ENCODE measurements around the gene SNRNP48.

DNA sequence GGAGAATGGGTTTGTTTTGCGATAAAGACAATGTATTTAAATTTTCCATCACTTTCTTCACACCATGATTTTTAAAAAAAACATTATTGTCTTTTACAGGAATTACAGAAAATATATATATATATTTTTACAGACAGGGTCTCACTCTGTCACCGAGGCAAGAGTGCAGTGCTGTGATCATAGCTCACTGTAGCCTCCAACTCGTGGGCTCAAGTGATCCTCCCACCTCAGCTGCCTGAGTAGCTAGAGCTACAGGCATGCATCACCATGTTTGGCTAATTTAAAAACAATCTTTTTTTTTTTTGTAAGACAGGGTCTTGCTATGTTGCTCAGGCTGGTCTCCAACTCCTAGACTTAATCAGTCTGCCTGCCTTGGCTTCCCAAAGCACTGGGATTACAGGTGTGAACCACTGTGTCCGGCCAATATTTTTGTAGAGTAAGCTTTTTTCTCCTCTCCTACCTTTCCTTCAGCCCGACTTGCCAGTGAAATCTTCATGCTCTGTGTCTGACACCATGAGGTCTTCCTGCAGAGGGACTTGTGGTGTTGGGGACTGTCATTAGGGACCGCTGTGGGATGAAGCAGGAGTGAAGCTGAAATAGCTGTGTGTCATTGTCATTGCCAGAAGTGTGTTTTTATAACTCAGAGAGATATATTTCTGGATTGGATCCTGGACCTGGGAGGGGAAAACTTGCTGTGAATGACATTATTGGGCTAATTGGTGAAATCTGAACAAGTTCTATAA is 35.3 kb upstream of the SNRNP48 start:
- TF ChIP-seq, protein P1, sequence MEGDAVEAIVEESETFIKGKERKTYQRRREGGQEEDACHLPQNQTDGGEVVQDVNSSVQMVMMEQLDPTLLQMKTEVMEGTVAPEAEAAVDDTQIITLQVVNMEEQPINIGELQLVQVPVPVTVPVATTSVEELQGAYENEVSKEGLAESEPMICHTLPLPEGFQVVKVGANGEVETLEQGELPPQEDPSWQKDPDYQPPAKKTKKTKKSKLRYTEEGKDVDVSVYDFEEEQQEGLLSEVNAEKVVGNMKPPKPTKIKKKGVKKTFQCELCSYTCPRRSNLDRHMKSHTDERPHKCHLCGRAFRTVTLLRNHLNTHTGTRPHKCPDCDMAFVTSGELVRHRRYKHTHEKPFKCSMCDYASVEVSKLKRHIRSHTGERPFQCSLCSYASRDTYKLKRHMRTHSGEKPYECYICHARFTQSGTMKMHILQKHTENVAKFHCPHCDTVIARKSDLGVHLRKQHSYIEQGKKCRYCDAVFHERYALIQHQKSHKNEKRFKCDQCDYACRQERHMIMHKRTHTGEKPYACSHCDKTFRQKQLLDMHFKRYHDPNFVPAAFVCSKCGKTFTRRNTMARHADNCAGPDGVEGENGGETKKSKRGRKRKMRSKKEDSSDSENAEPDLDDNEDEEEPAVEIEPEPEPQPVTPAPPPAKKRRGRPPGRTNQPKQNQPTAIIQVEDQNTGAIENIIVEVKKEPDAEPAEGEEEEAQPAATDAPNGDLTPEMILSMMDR (IDR thresholded peaks at IDR 0.05; ENCODE audit: insufficient read depth, low read depth, low read length) = no peak
- no peak for TF ChIP-seq EZH2 (IDR thresholded peaks at IDR 0.05; ENCODE audit: insufficient read depth, low read length)
